Measurements from ENCODE around the gene GPATCH3. TPM values are rescaled to one million over a fixed set of nuclear protein-coding genes. Genes with fewer than 3 reads are reported as not detected.

Gene GPATCH3
- total RNA-seq, 1 donor from 2014 or later = 23.4 TPM

DNA sequence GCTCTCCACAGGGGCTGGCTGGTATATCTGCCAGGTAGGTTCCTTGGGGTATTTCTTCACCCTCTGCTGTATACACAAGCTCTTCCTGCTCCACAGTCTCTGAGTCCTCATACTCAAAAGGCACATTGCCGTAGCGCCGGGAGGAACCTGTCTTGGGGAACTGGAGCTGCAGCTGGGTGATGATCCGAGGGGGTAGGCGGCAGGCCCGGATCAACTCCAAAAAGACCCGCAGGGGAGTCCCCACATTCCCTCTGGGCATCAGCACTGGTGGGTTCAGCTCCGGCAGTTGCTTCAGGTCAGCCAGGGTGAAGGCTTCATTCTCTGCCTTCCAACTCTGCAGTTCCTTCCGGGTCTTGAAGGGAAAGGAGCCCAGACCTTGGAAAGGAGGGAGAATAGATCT lies 2.9 kb downstream of the GPATCH3 start:
- Mint-ChIP-seq H3K9me3 (ENCODE audit: unreplicated experiment) (no peaks in the 10 kb centered on the region), H3K4me1 (ENCODE audit: unreplicated experiment) (peaks cover 26% of the 10 kb centered on the region), H3K27me3 (ENCODE audit: unreplicated experiment) (peaks cover 6% of the 10 kb centered on the region), H3K36me3 (ENCODE audit: low read depth, unreplicated experiment) (peaks cover 28% of the 10 kb centered on the region), H3K27ac (ENCODE audit: unreplicated experiment) (no peak overlapping the region), H3K4me3 (ENCODE audit: unreplicated experiment) (peak overlapping the region; percentile 65)
- no peak for DNase-seq (ENCODE audit: low spot score)
- TF ChIP-seq, protein P1, sequence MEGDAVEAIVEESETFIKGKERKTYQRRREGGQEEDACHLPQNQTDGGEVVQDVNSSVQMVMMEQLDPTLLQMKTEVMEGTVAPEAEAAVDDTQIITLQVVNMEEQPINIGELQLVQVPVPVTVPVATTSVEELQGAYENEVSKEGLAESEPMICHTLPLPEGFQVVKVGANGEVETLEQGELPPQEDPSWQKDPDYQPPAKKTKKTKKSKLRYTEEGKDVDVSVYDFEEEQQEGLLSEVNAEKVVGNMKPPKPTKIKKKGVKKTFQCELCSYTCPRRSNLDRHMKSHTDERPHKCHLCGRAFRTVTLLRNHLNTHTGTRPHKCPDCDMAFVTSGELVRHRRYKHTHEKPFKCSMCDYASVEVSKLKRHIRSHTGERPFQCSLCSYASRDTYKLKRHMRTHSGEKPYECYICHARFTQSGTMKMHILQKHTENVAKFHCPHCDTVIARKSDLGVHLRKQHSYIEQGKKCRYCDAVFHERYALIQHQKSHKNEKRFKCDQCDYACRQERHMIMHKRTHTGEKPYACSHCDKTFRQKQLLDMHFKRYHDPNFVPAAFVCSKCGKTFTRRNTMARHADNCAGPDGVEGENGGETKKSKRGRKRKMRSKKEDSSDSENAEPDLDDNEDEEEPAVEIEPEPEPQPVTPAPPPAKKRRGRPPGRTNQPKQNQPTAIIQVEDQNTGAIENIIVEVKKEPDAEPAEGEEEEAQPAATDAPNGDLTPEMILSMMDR (IDR thresholded peaks at IDR 0.05; ENCODE audit: unreplicated experiment) = no peak

DNA sequence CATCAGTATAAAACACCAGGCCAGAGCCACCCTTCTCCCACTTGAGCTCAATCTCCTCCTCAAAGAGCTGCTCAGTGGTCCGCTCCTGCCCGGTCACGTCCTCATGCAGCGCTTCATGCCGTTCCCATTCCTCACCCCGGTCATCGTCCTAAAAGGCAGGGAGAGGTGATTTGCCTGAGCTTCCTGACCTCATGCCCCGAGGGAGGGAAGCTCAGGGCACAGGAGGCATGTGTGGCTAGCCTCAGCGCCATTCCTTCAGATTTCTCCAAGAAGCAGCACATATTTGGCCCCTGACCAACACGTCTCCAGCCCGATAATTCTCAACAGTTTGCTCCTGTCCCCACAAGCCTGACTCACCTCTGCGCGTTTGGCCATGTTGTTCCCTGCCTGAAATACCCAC lies 6.0 kb downstream of the GPATCH3 start:
- Mint-ChIP-seq H3K27ac (ENCODE audit: unreplicated experiment) (peak overlapping the region; percentile 46), H3K27me3 (ENCODE audit: unreplicated experiment) (peaks cover 11% of the 10 kb centered on the region), H3K4me3 (ENCODE audit: unreplicated experiment) (peak overlapping the region; percentile 43), H3K36me3 (ENCODE audit: low read depth, unreplicated experiment) (peaks cover 36% of the 10 kb centered on the region), H3K4me1 (ENCODE audit: unreplicated experiment) (peaks cover 19% of the 10 kb centered on the region), H3K9me3 (ENCODE audit: unreplicated experiment) (no peaks in the 10 kb centered on the region)
- no peak for DNase-seq (ENCODE audit: low spot score)
- TF ChIP-seq, protein P1 (IDR thresholded peaks at IDR 0.05; ENCODE audit: unreplicated experiment) = no peak

DNA sequence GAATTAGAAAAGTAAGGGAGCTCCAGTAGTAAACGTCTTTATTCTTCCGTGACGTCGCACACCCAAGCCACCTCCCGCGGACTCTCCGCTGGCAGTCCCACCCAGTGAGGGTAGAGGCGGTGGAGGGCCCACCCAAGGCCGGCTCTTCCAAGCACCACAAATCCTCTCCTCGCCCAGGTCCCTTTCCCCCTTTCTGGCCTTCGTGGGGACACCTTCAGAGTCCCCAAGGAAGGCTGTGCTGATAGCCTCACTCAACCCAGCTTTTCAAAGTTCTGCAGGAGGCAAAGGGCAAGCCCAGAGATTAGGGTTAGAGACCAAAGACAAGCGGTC lies 9.8 kb downstream of the GPATCH3 start:
- TF ChIP-seq, protein P1 (IDR thresholded peaks at IDR 0.05; ENCODE audit: unreplicated experiment) = no peak

DNA sequence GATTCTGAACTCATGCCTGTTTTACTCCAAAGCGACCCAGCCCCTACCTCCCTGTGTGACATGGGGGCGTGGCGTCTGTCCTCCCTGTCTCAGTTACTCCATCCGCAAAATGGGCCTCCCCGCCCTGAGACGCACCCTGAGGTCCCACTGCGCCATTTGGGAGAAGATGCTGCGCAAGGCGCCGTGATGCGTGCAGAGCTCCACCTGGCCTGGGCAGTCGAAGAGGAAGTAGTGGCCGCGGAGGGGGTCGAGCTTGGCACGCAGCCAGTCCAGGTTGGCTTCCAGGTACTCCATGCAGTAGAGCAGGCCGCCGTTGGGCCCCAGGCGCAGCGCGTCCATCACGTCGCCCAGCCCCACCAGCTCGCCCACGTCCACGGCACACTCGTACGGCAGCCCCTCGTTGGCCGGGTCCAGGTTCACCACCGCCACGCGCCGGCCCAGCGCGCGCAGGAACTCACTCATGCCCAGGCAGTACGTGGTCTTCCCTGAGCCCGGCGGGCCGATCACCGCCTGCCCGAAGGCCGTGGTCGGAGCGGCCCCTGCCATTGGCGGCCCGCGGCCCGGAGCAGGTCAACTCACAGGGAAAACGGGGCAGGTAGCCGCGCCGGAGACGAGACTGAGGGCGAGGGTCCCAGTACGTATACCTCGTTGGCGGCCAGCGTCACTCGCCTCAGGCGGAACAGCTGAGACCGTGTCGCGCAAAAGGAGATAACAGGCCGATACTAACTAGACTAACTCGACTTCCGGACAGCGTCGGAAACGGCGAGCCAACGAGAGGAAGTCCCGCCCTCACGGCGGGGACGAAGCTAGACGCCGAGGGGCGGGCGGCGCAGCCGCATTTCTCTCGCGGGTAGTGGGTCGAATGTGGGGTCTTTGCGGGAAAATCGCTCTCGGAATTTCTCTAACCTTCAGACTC lies 10.5 kb downstream of the GPATCH3 start, which contains the start of gene GPN2:
GPN2 (minus strand) TSS at position 733 of the 916 bp plus-strand sequence; CDS start at position 546, 187 bp downstream.
- peak; percentile 65 for DNase-seq (ENCODE audit: low spot score)
- TF ChIP-seq, protein P1 (IDR thresholded peaks at IDR 0.05; ENCODE audit: unreplicated experiment) = no peak
- H3K27me3 Mint-ChIP-seq (ENCODE audit: unreplicated experiment) = peaks cover 13% of the 10 kb centered on the region
- peaks cover 25% of the 10 kb centered on the region for H3K4me1 Mint-ChIP-seq (ENCODE audit: unreplicated experiment)
- peaks cover 51% of the 10 kb centered on the region for H3K36me3 Mint-ChIP-seq (ENCODE audit: low read depth, unreplicated experiment)
- peak within 1 kb of the TSS; percentile 86 for H3K27ac Mint-ChIP-seq (ENCODE audit: unreplicated experiment)
- H3K4me3 Mint-ChIP-seq (ENCODE audit: unreplicated experiment) = peak within 1 kb of the TSS; percentile 98
- H3K9me3 Mint-ChIP-seq (ENCODE audit: unreplicated experiment) = no peaks in the 10 kb centered on the region

More for the DNA sequence above, 9.8 kb downstream of the GPATCH3 start:
- Mint-ChIP-seq H3K4me1 (ENCODE audit: unreplicated experiment) (peaks cover 25% of the 10 kb centered on the region), H3K4me3 (ENCODE audit: unreplicated experiment) (peak overlapping the region; percentile 98), H3K27me3 (ENCODE audit: unreplicated experiment) (peaks cover 13% of the 10 kb centered on the region), H3K36me3 (ENCODE audit: low read depth, unreplicated experiment) (peaks cover 47% of the 10 kb centered on the region), H3K27ac (ENCODE audit: unreplicated experiment) (peak overlapping the region; percentile 78), H3K9me3 (ENCODE audit: unreplicated experiment) (no peaks in the 10 kb centered on the region)
- DNase-seq (ENCODE audit: low spot score) = no peak

DNA sequence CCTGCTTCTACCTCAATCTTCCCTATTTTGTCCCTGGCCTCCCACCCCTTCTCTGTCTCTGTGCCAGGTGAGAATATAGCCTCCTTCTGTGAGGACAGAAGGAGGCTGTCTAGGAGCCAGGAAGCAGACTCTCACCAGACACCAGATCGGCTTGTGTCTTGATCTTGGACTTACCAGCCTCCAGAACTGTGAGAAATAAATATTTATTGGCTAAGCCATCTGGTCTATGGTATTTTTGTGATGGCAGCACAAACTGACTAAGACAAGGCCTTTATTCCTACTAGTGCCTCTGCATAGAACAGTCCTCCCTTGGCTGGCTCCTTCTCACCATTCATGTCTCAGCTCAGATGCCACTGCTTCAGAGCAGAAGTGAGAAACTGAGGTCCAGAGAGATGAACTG lies 12.0 kb downstream of the GPATCH3 start:
- Mint-ChIP-seq H3K9me3 (ENCODE audit: unreplicated experiment) (no peaks in the 10 kb centered on the region), H3K27me3 (ENCODE audit: unreplicated experiment) (peaks cover 10% of the 10 kb centered on the region), H3K4me3 (ENCODE audit: unreplicated experiment) (peak overlapping the region; percentile 98), H3K36me3 (ENCODE audit: low read depth, unreplicated experiment) (peaks cover 51% of the 10 kb centered on the region), H3K4me1 (ENCODE audit: unreplicated experiment) (peaks cover 19% of the 10 kb centered on the region), H3K27ac (ENCODE audit: unreplicated experiment) (no peak overlapping the region)
- DNase-seq (ENCODE audit: low spot score) = no peak
- TF ChIP-seq, protein P1 (IDR thresholded peaks at IDR 0.05; ENCODE audit: unreplicated experiment) = no peak
